HL-60/S4 treated with retinoic acid at 250 ng/mL for 4 days and 3 days (cell line): ENCODE measurements around the gene NALCN.

ENCODE experiments used
- in situ Hi-C: fragments of 300-500 bp; cut with MboI; formaldehyde crosslinking; loops from 2 replicates; pipeline ENCODE4 v1.7.0; 2022; ENCODE audit warnings: low sequenced_read_pairs

The NALCN gene

DNA sequence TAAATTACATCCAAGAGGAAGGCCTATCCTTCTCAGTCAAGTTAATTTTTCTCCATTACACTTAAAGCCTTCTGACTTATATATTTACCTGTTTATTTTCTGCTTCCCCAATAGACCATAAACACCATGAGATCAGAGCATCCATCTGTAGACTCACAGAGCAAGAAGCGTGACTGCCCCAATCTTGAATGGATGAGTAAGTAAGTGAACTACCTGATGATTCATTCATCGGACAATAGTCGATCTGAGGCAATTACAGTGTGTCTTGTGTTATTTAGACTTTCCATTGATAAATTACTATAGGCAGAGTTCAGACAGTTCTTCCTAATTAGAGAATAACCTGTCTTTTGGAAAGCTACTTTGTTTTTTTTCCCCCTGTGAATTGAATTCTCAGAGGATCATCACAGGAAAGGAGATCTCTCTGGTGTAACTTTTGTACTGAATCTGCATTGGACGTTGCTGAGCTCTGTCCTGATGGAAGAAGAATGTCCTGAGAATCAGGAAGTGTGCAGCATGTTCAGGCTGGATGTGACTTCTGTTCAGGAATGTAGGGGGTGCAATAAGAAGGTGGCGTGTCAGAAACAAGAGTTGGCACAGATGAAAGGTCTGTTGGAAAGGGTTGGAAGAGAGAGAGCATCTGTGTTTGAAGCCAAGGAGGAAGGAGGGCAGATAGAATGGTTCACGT is 367.0 kb downstream of the NALCN start:
- in situ Hi-C loops, result no loop called here

DNA sequence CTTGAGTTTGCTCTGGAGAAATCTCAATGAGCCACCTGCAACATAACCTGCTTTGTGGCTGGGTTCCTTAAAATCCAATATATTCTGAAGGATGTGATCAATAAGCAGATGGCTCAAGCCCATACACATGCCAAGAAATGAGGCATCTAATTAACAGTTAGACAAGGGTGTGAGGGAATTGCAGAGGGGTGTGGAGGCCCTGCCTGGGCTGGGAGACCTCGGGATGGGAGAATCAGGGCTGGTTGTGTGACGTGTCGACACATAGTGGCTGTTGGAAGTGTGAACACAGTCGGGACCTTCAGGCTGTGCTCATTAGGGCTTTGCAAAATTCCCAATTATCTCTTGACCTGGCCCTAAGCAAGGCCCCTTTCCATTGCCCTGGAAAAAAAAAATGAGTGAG is 379.8 kb downstream of the NALCN start:
- in situ Hi-C loops, result no loop called here

DNA sequence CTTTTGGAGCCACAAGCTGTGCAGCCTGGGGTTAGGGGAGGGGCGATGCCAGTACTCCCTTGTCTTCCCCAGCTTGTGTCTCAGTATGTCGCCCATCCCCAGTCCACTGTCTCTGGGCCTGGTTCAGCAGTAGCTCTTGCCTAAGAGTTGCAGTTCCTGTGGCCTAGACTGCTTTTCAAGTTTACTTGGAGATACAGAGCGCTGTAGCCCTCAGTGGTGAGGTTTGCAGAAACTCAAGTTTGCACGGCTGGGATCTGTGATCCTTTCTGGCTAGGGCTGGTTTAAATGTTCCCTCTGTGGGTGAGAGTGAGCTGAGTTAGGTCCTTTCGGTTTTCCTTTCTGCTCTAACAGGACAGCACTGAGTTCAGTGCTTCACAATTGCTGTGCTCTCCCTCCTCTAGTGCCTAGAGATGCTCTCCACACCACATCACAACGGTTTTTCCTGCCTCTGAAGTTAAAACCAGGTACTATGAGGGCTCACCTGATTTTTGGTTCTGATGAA is 381.1 kb downstream of the NALCN start:
- in situ Hi-C loops, result no loop called here

DNA sequence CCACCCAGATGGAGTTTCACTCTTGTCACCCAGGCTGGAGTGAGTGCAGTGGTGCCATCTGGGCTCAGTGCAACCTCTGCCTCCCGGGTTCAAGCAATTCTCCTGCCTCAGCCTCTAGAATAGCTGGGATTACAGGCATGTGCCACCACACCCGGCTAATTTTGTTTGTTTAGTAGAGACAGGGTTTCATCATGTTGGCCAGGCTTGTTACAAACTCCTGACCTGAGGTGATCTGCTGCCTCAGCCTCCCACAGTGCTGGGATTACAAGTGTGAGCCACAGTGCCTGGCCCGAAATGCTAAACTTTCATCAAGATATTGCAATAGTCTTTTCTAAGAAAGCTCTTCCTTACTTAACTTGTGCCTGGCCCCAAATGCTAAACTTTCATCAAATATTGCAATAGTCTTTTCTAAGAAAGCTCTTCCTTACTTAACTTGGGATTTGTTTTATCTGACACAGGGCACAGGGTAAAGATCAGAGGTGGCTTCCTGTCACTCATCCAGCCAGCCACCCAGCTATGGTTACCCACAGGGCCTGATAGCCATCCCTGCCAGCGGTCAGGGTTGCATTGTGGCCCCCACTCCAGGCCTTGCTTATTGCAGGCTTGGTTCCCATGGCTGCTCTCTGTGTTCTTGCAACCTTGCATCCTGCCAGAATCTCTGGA is 389.4 kb downstream of the NALCN start:
- in situ Hi-C loops, result no loop called here

DNA sequence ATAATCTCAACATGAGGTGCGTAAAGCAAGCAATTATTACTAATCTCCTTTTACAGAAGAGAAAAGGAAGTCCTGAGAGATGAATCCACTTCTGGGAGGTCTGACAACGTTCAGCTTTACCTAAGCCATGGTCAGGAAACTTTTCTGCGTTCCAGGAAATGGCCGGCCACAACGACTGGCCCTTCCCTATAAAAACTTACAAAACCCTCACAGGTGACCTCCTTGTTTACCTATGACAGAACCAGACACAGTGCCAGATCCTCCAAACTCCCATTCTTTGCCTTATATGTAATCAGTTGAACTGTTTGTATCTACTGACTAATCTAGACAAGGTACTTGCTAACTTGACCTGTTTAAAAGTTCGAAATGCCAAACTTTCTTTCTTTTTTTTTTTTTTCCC is 390.0 kb downstream of the NALCN start:
- in situ Hi-C loops, result no loop called here

DNA sequence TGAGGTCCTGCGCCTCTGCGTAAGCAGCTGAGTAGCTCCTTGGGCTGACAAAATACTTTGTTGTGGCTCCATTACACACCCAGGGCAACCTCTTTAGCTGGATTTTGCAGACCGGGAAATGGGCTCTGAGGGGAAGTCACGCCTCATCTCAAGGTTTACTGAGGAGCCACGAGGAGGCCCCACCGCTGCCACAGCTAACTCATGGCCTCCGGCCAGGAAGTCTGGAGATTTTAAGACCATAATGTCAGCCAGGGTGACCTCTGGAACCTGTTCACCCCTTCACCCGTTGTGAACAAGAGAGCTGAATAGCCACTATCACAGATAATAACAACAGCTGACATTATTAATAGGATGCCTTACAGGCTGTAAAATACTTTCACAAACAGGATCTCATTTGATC is 390.4 kb downstream of the NALCN start:
- in situ Hi-C loops, result no loop called here

DNA sequence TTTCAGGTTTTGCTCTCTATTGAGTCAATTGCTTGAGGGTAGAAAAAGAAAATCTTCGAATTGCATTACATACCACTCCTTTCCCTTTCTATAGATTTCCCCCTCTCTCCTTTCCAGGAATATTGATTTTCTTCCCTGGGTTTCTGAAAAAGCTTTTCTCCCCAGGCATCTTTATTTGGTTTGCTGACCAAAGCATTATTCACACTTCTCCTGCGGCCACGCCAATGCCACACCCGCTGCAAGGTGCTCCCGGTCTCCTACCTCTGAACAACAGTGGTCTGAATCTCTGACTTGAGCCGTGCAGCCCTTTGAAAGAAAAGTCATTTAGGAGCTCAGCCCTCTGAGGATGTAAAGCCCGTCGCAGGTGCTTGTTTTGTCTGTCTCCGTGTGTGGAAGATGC is 390.8 kb downstream of the NALCN start:
- in situ Hi-C loops, result no loop called here

DNA sequence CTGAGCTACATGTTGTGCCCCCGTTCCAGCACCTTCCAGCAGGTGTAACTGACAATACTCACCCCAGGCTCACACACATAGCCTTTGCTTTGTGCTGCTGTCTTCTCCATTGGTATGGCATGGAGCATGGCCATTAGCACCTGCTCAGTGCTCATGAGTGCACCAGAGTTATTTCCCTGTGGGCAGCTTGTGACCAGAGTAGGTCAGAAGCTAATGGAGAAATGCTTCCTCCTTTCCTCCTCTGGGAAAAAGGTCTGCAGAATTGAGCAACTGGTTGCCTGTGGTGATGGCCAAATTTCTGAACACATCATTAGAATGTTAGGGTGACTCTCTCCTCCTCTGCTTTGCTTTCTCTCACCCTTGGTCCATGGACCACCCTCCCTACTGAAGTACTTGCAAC is 397.2 kb downstream of the NALCN start:
- in situ Hi-C loops, result no loop called here

DNA sequence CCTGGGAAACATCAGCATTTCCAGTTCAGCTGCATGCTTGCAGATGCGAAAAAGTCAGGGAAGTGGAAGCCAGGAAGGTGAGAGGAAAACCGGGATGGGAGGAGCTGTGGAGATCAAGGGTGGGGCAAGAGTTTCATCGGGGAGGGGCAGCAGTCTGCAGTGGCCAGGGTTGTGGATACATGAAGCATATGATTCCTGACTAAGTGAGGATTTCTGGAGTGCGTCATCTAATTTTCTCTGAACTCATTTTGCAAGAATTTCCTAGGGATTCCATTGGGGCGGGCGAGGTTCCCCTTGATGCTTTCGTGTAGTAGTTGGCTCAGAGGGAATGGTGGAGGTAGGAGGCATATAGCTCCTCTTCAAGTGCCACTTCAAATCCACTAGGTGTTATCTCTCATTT is 397.6 kb downstream of the NALCN start:
- in situ Hi-C loops, result no loop called here

DNA sequence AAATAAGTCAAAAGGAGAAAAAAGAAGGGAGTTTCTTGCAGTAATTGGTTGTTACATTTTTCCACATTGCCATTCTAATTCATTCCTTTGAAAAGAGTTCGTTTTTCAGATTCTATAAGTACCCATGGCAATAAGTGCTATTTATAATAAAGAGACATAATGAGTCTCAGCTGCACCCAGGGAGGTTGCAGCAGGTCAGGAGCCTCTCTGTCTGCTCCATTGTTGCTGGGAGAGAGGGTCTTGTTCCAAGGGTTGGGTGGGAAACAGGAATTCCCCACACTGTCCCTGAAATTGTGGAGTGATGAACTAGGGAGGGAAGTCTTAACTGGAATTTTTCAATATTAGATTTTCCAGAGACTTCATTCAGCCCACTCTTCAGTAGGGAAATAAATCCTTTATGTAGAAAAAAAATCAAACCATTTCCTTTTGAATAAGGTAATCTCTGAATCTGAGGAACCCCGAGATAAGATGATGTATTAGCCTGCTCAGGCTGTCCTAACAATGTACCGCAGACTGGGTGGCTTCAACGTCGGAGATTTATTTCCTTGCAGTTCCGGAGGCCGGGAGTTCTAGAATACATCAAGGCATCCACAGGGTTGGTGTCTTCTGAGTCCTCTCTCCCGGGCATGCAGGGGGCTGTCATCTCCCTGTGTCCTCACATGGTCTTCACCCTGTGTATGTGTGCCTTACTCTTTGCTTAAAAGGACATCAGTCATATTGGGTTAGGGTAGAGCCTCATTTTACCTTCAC is 399.0 kb downstream of the NALCN start:
- in situ Hi-C loops, result no loop called here

DNA sequence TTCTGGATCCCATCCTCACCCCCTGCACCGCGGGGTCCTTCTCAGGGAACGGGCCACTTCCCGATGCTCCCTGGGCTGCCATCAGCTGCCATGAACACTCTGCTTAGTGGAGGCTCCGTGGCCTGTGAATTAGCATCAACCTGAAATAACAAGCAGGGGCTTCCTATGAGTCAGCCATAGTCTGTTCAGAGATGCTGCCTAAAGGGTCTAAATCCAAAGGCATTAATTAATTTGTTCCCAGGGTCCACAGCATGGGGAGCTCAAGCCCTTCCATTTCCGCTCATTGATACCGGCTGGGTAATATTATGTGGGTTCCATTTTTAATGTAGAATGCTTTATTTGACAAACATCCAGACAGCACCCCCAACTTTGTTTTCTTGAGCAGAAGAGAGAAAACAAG is 399.8 kb downstream of the NALCN start:
- in situ Hi-C loops, result no loop called here

DNA sequence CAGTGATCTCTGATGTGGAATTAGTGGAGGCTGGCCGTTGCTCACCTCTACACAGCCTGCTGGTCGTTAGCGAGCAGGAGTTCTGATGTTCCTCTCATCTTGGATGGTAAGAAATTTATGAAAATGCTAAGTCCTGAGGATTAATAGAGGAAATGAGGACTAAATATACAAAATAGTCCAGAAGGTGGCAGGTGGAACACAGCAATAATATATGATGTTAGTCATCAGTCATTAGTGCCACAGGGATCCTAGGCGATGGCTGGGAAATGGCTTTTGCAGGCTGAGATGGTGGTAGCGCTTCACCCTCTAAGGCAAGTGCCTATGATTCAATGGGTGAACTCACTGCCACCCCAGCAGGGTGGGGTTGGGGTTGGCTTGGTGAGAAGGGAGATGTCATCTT is 403.1 kb downstream of the NALCN start:
- in situ Hi-C loops, result no loop called here

DNA sequence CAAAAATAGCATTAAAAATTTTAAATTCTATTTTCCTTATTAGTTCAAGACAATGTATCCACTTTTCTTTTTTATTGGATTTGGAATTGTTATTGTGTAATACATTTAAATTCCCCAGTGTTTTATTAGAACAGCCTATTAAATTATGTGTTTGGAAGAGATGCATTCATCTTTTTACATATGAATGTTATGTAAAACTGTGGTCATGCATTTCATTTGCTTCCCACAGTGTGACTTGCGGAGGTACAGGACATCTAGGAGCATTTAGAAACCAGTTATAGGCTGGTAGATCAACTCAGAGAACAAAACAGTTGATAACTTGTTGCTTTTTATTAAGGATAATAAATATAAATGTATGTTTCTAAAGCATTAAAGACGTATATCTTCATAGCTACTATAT is 406.2 kb downstream of the NALCN start:
- in situ Hi-C loops, result no loop called here

DNA sequence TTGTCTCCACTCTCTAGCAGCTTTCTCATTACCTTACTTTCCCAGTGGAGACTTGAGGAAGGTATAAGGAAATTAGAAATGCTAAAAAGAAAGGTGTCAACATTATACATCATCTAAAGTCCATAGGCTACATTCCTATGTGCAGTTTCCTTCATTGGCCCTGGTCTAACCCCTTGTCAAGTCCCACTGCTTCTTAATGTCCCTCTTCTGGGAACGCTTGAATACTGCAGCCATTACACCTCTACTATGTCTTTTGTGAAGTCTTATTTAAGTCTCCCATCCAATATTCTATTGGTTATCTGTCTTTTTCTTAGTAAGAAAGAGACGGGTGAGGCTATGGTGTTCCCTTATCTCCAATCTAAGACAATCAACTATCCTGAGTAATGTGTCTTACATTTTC is 409.1 kb downstream of the NALCN start:
- in situ Hi-C loops, result no loop called here
